HG03060 (cell line): ENCODE data around the gene UBXN2A.
A peak's percentile ranks its signal among the peaks of the same experiment; 100 is the strongest.

Source experiments
- ATAC-seq: cut with Tn5 transposase; IDR thresholded peaks from one replicate; pipeline ENCODE4 v1.9.1; 2021; ENCODE audit warnings: low read depth, moderate number of reproducible peaks; ENCODE audit not compliant: unreplicated experiment

Gene UBXN2A, protein sequence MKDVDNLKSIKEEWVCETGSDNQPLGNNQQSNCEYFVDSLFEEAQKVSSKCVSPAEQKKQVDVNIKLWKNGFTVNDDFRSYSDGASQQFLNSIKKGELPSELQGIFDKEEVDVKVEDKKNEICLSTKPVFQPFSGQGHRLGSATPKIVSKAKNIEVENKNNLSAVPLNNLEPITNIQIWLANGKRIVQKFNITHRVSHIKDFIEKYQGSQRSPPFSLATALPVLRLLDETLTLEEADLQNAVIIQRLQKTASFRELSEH

DNA sequence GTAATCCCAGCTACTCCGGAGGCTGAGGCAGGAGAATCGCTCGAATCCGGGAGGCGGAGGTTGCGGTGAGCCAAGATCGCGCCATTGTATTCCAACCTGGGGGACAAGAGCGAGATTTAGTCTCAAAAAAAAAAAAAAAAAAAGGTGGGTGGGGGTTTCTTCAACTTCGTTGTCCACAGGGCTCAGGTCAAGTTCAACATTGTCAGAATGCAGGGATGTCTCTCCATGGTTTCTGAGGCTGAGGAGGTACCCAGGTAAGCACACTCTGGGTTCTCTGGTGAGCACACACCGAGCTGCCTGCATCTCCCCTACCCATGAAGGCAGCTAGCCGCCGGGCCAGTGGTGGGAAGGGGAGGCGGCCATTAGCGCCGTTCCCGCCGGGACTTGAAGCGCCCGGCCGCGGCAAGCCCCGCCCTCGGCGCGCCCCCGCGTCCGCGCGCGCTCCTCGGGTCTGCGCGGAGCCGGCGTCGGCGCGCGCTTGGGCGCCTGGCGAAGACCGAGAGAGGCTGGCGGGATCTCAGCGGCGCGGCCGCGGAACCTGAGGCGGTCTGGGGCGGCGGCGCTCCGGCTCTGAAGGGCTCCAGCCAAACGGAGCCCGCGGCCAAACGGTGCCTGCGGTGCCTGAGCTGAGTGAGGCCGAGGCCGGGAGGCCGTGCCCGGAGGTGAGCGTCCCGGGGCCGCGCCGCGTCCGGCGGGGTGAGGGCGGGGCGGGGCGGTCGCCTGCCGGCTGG is at the start of gene UBXN2A:
Gene UBXN2A, plus strand, starts transcription at position 477 of the 731 bp plus-strand sequence. CDS start 17,852 bp downstream, outside the sequence.
- ATAC-seq, result peak; percentile 35

GRCh38 chr2:23900133-23900532 is 40.1 kb upstream of the UBXN2A start:
- no peak for ATAC-seq

GRCh38 chr2:23900541-23901322 is 39.5 kb upstream of the UBXN2A start:
- no peak for ATAC-seq

- no peak for ATAC-seq
These were observed 38.1 kb upstream of the UBXN2A start for GRCh38 chr2:23901966-23902846.

- ATAC-seq, result no peak
These were observed 37.2 kb upstream of the UBXN2A start for GRCh38 chr2:23903034-23903433.

DNA sequence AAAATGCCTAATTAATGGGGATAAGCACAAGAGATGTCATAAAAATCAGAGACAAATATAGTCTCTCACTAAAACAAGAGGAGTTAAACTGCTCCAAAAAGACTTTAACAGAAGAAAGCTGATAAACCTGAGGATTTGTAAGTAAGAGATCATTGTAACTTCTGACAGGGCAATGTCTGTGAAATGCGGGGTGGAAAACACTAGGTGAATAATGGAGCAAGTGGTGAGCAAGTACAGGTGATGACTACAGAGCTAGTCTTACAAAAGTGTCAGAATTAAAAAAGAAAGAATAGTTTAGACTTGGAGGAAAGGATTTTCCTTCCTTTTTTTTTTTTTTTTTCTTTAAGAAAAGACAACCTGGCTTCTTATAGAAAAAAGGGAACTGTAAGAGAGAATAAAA is 36.0 kb upstream of the UBXN2A start:
- no peak for ATAC-seq

DNA sequence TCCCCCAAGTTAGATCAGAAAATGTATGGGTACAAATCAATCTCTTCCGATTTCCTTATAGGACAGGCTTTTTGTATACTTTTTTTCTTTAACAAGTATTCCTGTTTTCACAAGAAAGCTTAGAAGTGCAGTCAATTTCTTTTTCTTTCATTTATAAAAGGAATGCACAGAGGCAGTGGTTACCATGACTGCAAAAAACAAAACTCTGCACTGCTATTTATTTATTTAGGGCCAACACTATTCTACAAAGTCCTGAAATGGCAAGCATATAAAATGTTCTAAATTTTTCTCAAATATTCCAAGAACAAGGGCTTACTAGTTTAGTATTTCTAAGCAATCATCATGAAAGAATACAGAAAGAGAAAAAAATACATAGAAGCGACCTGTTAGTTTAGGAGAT is 35.6 kb upstream of the UBXN2A start:
- no peak for ATAC-seq

GRCh38 chr2:23905155-23905554 is 35.1 kb upstream of the UBXN2A start:
- ATAC-seq, result no peak

DNA sequence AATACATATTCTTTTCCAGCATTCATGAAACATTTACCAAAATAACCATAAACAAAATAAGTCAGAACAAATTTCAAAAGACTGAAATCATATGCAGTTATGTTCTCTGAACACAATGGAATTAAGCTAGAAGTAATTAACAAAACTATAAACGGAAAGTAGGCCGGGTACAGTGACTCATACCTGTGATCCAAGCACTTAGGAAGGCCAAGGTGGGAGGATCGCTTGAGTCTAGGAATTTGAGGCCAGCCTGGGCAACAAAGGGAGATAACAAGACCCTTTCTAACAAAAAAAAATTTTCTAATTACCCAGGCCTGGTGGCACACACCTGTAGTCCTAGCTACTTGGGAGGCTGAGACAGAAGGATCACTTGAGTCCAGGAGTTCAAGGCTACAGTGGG is 28.2 kb upstream of the UBXN2A start:
- no peak for ATAC-seq

DNA sequence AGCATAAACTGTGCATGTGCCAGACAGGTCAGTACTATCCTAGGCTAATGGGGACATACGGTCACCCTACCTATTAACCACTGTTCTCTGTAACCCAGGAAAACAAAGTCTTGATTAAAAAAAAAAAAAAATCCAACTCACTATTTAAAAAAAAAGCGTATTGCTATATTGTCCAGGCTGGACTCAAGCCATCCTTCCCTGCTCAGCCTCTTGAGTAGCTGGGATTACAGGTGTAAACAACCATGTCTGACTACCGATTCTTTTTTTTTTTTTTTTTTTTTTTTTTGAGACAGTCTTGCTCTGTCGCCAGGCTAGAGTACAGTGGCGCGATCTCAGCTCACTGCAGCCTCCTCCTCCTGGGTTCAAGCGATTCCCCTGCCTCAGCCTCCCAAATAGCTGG is 24.9 kb upstream of the UBXN2A start:
- ATAC-seq, result no peak

GRCh38 chr2:23916727-23917405 is 23.4 kb upstream of the UBXN2A start:
- ATAC-seq, result no peak

GRCh38 chr2:23918837-23919489 is 21.3 kb upstream of the UBXN2A start:
- ATAC-seq, result no peak

- no peak for ATAC-seq
These were observed 15.5 kb upstream of the UBXN2A start for GRCh38 chr2:23924589-23925359.

GRCh38 chr2:23925702-23926289 is 14.5 kb upstream of the UBXN2A start:
- ATAC-seq, result peak; percentile 43

GRCh38 chr2:23926290-23926749 is 13.9 kb upstream of the UBXN2A start:
- peak; percentile 7 for ATAC-seq

DNA sequence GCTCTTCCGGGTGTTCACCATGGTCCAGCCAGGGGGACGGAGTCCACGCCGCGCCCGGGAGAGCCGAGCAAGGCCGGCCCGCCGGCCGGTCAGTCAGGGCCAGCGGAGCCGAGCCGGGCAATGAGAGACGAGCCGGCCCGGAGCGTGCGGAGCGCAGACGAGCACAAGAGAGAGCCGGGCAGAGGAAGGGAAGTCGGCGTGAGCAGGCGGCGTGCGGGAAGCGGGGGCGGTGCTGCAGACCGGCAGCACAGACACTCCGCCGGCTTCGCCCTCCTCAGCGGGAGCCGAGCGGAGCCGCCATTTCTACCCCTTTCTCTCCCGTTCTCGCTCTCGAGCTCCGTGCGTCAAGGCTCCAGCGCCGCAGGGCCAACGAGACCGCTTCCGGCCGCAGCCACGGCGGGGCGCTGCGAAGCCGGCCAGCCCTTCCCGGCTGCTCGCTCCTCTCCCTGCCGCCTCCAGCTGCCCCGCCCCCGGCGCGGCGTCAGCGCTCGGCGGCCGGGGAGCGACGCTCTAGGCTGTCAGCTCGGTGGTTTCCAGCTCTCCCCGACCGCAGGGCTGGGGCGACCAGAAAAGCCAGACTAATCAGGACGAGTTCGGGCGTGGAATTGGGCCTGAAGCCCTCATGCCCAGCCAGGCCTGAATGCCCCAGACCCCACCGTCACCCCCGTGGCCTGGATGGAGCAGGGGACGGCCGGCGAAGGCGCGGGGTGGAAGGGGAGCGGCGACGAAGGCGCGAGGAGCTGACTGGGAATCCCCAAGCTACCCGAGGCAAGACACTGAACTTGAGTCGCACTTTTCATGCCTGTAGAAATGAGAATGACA is 13.3 kb upstream of the UBXN2A start, which contains the start of gene ATAD2B:
Gene ATAD2B, minus strand, starts transcription at position 374 of the 822 bp plus-strand sequence. Its CDS starts 353 bp downstream, at position 21.
- ATAC-seq, result peak; percentile 38

GRCh38 chr2:23934259-23934658 is 6.0 kb upstream of the UBXN2A start:
- ATAC-seq, result no peak
